ENCODE data around the gene IPCEF1.

Gene IPCEF1

DNA sequence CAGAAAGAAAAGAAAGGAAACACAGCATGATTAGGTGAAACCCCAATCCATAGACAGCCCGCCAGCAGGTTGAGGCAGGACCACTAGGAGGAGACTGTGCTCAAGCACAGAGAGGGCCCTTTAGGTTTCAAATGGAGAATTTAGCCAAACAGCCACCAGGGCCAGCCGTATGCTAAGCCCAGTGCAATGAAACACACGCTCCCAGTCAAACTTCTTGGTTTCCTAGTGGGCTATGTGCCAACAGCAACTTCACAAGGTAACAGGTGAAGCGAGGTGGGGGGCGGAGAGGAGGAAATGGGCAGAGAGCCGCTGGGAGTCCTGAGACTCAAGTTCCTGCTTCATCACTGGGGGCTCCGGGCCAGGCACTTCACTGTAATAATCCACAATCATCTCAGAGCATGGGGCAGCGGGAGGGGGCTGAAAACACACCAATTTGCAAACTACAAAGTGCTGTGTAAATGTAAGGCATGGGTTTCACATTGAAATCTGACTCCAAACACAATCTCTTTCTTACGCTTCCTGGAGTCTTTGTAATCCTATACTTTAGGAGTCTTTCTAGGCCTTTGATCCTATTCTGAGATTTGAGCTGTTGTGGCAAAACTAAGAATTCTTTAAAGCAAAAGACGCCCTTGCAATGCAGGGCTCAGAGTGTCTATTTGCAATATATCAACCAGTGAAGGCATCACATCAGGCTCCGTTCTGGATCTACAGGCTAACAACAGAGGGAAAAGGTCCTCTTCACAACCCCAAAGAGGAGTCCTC is 200.3 kb downstream of the IPCEF1 start:
- DNase-seq: peak; percentile 66

DNA sequence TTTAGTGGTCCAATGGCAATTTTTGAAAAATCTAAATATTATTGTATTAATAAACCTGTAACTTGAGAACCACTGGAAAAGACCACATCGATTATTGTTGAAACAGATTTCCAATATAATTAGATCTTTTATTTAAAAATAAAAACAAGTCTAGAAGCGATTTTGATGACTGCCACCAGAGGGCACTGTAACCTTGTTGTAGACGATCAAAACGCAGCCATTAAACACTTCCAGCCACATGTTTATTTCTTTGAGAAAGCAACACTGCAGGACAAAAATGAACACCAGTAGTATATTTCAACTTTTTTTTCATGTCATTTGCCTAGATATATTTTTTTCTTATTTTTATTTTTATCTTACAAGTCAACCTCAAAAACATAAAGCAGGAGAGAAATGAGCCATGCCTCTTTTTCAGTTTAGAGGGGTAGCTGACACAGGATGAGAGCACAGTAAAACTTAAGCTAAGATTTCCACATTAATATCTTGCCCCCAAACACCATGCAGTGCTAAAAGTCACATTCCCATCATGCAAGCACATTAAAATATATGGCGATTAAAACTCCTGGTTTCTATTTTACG is 202.1 kb downstream of the IPCEF1 start:
- peak; percentile 61 for DNase-seq

DNA sequence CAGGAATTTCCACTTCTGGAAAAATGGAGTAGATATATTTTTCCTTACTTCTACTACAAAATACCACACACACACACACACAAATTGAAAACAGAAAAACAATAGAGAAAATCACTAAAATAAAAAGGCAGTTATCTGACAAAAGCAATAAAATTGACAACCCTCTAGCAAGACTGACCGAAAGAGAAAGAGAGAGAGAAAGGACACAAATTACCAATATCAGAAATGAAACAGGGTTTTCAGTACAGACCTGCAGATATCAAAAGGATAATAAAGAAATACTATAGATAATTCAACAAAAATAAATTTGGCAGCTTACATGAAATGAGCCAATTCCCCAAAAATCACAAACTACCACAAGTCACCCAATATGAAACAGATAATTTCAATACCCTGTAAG is 212.8 kb downstream of the IPCEF1 start:
- DNase-seq: no peak

DNA sequence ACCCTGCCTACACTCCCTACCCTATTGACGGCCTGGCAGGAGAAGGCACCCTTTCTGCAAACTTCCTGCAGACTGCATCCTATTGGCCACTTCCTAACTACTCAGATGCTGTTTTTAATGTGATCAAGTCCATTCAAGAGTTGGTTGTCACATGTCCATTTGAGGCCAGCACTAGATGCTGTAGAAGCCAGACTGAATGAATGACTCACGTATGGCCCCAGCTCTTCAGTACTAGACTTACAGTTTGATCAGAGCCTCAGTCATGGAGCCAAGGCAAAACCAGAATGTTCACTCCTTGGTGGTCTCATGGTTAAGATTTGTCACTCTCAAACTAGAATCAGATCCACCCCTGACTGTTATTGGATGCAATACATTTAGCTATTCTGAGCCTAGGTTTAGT is 215.9 kb downstream of the IPCEF1 start:
- no peak for DNase-seq

DNA sequence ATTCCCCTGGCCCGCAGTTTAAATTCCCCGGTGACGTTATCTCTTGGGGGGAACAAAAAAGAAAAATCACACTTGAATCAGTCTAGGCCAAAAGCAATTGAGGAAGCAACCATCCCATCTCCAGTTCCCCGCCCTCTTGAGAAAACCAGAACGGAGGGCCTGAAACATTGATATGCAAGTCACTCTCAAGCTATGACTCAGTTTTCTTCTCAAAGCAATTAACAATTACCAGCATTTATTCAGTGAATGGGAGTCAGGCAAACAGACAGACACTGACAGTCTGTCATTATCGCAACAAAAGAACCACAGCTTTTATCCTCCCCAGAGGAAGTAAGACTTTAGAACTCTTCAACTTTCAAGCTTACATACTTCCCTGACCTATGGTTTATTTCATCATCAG is 216.7 kb downstream of the IPCEF1 start:
- DNase-seq: no peak

DNA sequence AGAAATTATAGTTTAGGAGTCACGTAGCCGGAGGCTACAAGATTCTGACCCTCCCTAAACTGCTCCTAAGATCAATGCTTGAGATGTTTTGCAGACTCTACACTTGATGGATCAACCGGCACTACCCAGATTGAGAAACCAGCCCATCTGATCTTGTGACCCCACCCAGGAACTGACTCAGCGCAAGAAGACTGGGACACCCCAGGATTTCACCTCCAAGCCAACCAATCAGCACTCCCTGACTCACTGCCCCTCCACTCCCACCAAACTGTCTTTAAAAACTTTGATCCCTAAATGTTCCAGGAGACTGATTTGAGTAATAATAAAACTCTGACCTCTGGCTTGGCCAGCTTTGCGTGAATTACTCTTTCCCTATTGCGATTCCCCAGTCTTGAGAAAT is 217.8 kb downstream of the IPCEF1 start:
- DNase-seq: no peak

DNA sequence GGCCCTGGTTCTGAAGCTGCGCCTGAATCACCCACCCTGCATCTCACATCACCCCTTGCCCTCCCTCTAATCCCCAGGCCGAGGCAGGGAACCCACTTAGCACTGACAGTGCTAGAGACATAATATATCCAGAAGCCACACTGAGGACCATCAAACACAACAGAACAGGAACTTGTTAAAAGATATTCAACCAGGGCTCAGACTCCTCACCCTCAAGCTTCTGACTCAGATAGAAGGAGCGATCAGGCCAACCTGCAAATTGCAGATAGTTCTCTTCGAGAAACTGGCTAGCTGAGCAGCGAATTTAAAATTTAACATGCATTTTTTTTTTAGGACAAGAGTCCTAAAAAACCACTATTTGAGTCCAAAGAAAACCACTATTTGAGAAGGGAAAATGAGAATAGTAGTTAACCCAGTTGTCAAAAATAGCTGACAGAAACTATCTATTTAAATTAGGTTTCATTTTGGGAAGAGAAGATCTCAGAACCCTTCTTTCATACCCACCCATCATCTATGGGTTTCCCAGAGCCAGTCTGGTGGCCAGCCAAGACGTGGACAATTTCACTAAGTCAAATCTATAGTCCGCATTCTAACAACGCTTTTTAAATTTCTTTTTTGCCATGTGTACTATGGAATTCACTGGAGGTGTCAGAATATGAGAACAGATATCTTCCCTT is 222.0 kb downstream of the IPCEF1 start:
- DNase-seq: no peak

DNA sequence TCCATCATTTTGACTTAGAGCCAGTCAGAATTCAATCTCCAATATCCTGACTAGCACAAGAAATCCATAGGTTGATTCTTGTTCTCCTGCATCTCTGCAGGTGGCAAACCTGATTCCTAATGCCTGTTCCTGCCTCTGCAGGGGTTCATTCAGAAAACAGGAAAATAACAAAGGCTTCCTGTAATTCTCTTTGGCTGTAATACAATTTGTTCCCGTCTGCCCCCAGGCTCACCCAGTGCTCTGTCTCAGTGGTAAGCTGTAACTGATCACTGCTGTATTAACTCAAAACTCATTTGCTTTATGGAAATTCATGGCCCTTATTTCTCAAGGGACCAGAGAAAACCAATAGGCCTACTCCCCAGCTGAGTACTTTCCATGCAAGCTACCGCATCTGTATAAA is 228.9 kb downstream of the IPCEF1 start:
- DNase-seq: no peak

DNA sequence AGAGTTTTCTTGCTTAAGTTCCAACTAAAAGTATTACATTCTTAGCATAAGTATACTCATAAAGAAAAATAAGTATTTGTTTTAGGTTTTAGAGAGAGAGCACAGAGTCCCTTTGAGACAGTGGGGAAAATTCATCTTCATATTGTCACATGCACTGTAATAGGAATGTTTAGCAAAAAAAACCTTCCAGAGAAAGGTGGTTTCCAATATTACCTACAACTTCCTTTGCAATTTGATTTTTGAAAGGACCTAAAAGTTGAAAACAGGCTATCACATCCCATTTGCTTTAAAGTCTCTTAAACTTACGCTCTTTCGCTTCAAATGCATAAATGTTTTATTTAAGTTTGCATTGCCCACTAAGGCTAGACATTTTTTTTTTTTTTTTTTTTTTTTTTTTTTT is 231.2 kb downstream of the IPCEF1 start:
- no peak for DNase-seq

DNA sequence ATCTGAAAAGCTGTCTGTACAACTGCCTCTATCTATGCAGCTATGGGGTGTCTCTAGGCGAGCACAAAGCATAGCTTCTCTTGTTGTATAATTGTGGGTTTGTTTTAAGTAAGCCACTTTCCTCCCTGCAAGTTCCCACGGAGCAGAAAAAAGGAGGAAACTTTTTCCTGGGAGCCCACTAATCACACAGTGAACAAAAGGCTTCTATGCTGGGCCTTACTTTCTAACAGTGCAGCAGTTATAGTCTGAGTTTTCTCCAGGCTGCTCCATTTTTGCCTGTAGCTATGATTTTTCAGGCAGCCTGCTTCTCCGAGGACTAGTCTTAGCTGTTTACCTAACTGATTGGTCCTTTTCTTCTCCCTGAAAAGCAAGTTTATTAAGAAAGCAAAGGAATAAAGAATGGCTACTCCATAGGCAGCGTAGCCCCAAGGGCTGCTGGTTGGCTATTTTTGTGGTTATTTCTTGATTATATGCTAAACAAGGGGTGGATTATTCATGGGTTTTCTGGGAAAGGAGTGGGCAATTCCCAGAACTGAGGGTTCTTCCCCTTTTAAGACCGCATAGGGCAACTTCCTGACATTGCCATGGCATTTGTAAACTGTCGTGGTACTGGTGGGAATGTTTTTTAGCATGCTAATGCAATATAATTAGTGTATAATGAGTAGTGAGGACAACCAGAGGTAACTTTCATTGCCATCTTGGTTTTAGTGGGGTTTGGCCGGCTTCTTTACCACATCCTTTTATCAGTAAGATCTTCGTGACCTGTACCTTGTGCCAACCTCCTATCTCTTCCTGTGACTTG is 233.2 kb downstream of the IPCEF1 start:
- DNase-seq: no peak

DNA sequence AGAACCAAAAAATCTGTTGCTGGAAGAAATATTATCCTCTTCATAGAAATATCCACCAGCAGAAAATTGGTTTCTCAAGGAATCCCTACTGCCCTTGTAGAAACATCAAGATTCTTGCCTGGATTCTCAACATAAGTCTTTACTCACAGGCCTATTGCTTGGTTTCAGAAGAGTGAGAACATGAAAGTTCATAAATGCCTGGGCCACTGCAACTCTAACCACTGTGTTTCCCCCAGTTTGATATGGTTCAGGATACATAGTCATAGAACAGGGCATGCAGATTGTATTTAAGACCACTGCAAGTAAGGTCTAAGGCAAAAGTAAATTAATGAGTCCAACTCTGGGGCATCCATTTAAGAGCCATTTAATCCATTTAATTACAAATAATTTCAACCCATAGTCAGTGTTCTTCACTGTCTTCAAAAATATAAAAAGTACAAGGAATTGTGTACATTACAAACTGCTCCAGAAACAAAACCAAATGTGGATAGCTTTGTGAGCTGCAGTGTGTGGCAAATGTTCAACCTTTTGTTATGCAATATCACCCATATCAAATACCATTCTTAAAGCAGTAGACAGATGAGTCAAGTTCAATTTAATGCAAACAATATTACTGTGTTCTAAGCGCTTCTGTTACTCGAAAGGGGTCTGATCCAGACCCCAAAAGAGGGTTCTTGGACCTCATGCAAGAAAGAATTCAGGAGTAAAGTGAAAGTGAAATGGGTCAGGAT is 234.2 kb downstream of the IPCEF1 start:
- DNase-seq: no peak

DNA sequence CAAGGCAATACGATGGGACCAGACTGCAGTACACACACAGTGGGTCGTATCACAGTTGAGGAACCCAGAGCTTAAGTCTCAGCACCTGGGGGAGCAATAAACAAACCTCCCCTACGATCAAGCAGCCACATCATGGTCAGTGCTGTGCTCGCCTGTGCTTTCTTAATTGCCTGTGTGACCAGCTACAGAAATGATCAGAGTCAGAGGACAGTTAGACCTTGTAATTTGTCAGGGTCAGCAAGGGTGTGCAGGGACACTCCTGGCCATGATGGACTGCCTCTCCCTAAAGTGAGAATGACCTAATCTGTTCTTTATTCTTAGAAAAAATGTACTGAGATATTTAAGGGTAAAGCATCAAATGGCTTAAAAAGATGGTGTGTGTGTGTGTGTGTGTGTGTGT is 239.1 kb downstream of the IPCEF1 start:
- DNase-seq: no peak

DNA sequence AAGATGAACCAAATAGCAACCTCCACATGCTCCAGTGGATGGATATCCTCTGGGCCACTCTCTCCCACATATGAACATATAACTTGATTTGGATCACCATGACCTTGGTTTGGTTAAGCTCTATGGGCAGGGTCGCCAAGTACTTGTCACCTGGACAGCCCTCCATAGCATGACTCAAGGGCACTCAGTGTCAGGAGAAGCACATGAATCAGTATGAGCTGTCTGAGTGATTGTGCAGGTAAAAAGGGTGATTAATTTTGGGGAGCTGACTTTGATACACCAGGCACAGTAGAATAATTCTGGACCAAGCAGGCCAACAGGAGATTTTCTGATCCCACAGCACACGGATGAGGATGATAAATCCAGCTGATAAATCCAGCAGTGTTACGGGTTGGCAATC is 243.2 kb downstream of the IPCEF1 start:
- no peak for DNase-seq

DNA sequence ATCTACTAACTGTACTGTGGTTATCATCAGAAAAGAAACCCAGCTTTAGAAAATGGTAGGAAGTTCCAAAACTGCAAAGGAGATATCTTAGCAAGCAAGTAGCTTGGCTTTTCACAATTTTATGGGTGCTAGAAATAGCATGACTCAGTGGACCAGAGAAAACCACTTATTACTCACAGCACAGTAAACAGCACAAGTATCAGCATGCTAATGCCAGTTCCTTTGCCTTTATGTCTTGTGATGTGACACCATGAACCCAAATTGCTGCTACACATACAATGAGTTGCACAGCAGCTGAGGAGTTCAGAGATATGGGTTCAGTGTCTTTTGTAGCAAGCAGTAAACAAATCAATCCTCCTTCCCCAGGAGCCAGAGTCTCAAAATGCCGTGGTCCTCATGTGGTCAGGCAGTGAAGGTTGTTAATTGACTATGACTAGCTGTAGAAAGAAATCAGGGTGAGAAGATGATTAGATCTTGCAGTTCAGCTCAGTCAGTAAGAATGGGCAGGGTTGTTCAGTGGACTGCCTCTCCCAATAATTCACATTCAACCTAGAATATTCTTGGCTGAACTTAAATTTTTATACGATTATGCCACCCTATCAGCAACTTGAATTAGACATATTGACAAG is 244.3 kb downstream of the IPCEF1 start:
- DNase-seq: no peak

DNA sequence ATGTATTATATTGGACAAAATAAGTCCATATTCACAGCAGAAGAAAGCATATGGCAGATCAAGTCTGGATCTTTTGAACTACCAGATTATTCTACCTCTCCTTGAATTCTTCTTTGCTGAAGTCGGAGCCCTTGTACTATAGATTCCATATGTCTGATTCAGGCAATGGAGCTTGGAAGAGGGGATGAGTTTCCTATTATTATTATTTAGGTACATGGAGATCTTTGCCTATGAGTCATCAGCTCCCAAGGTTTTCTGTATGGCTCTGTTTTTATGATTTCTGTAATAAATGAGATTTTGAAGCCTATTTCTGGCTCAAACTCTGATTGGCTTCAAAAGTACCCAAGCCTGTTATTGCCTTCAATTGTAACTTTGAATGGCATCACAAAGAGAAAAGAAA is 245.6 kb downstream of the IPCEF1 start:
- no peak for DNase-seq

DNA sequence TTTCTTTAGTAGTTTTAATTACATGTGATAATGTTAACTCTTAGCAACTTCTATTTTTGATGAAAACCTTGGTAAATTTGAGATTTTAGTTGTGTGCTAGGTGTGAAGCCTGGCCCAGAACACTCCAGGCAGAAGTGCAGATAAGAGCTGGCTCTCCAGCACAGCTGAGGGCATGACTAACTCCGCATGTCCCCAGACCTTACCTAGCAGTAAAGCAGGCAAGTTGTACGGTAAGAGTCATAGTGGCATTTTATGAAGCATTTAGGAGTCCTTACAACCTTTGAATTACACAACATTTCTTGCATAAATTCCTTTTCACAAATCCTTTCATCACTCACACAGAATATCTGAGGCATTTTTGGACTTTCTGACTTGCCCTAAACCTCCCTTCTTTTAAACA is 250.4 kb downstream of the IPCEF1 start:
- DNase-seq: no peak
